HUES48 (cell line): Measurements from ENCODE around the gene IST1.

Experiments
- H3K27ac ChIP-seq: one replicate; pipeline ENCODE4 v1.7.0; 2013; ENCODE audit warnings: low read depth, low read length, inconsistent platforms
- H3K27me3 ChIP-seq: 2 replicates; pipeline ENCODE4 v1.6.1; 2013; ENCODE audit warnings: mild to moderate bottlenecking, low read length; ENCODE audit not compliant: control insufficient read depth, insufficient read depth
- H3K36me3 ChIP-seq: 2 replicates; pipeline ENCODE4 v1.6.1; 2013; ENCODE audit warnings: low read length; ENCODE audit not compliant: control insufficient read depth, insufficient read depth
- H3K4me1 ChIP-seq: 2 replicates; pipeline ENCODE4 v1.6.1; 2013; ENCODE audit warnings: mild to moderate bottlenecking, low read length; ENCODE audit not compliant: control insufficient read depth, insufficient read depth
- H3K4me3 ChIP-seq: 2 replicates; pipeline ENCODE4 v1.5.1; 2013; ENCODE audit warnings: mild to moderate bottlenecking, low read depth, low read length
- H3K9ac ChIP-seq: 2 replicates; pipeline ENCODE4 v1.6.1; 2013; ENCODE audit warnings: mild to moderate bottlenecking, low read depth, low read length, moderate library complexity
- H3K9me3 ChIP-seq: 2 replicates; pipeline ENCODE4 v1.6.1; 2013; ENCODE audit warnings: low read length; ENCODE audit not compliant: control insufficient read depth, insufficient read depth

Gene IST1

GRCh38 chr16:71966932-71967331 is 71.6 kb downstream of the IST1 start:
- Histone ChIP-seq H3K27me3 (no peaks in the 10 kb centered on the region), H3K9me3 (no peaks in the 10 kb centered on the region), H3K36me3 (no peaks in the 10 kb centered on the region), H3K4me1 (no peaks in the 10 kb centered on the region), H3K27ac (no peak overlapping the region), H3K9ac (no peak overlapping the region), H3K4me3 (no peak overlapping the region)

GRCh38 chr16:71969353-71969752 is 74.0 kb downstream of the IST1 start:
- no peaks in the 10 kb centered on the region for H3K9me3 ChIP-seq
- H3K36me3 ChIP-seq: no peaks in the 10 kb centered on the region
- H3K4me3 ChIP-seq: no peak overlapping the region
- no peak overlapping the region for H3K9ac ChIP-seq
- no peaks in the 10 kb centered on the region for H3K27me3 ChIP-seq
- no peaks in the 10 kb centered on the region for H3K4me1 ChIP-seq
- H3K27ac ChIP-seq: no peak overlapping the region

GRCh38 chr16:71971571-71971970 is 76.2 kb downstream of the IST1 start:
- no peaks in the 10 kb centered on the region for H3K4me1 ChIP-seq
- H3K27ac ChIP-seq: no peak overlapping the region
- no peak overlapping the region for H3K9ac ChIP-seq
- H3K4me3 ChIP-seq: no peak overlapping the region
- H3K9me3 ChIP-seq: no peaks in the 10 kb centered on the region
- H3K27me3 ChIP-seq: no peaks in the 10 kb centered on the region
- H3K36me3 ChIP-seq: no peaks in the 10 kb centered on the region

GRCh38 chr16:71972356-71972755 is 77.0 kb downstream of the IST1 start:
- no peaks in the 10 kb centered on the region for H3K4me1 ChIP-seq
- no peaks in the 10 kb centered on the region for H3K9me3 ChIP-seq
- no peak overlapping the region for H3K9ac ChIP-seq
- no peak overlapping the region for H3K4me3 ChIP-seq
- no peaks in the 10 kb centered on the region for H3K27me3 ChIP-seq
- H3K27ac ChIP-seq: no peak overlapping the region
- no peaks in the 10 kb centered on the region for H3K36me3 ChIP-seq

GRCh38 chr16:71973001-71973400 is 77.7 kb downstream of the IST1 start:
- H3K36me3 ChIP-seq: no peaks in the 10 kb centered on the region
- no peak overlapping the region for H3K4me3 ChIP-seq
- no peaks in the 10 kb centered on the region for H3K27me3 ChIP-seq
- H3K9ac ChIP-seq: no peak overlapping the region
- no peaks in the 10 kb centered on the region for H3K4me1 ChIP-seq
- H3K9me3 ChIP-seq: no peaks in the 10 kb centered on the region
- no peak overlapping the region for H3K27ac ChIP-seq

- no peak overlapping the region for H3K27ac ChIP-seq
- no peak overlapping the region for H3K9ac ChIP-seq
- no peaks in the 10 kb centered on the region for H3K4me1 ChIP-seq
- H3K4me3 ChIP-seq: no peak overlapping the region
- no peaks in the 10 kb centered on the region for H3K36me3 ChIP-seq
- H3K27me3 ChIP-seq: no peaks in the 10 kb centered on the region
- H3K9me3 ChIP-seq: no peaks in the 10 kb centered on the region
Observed at GRCh38 chr16:71974068-71974818, 78.9 kb downstream of the IST1 start.
